PC-9 (cell line): Measurements from ENCODE around the gene SEPTIN6. TPM values are rescaled to one million over a fixed set of nuclear protein-coding genes. Genes with fewer than 3 reads are reported as not detected.
A peak's percentile ranks its signal among the peaks of the same experiment; 100 is the strongest.

Experiments
- BruUV-seq: library from RNA; stranded (reverse); fragments of 400-500 nt; replicated peaks from 2 replicates; lab custom pipeline; 2021; lab: Mats Ljungman, UMichigan
- CTCF ChIA-PET: fragments of 300-600 bp; sonication (Branson Sonifier 250); formaldehyde crosslinking; loops from one replicate; lab custom pipeline; 2022; ENCODE audit warnings: antibody characterized with exemption; lab: Charles Lee
- POLR2A ChIA-PET: fragments of 300-600 bp; sonication (Branson Sonifier 250); formaldehyde crosslinking; loops from one replicate; lab custom pipeline; 2022; ENCODE audit warnings: antibody characterized with exemption; ENCODE audit not compliant: unreplicated experiment; lab: Charles Lee
- DNase-seq, 2 experiments: peaks; one replicate each; pipeline versions ENCODE4 v3.0.0 to v3.0.0-alpha.2; 2015 to 2022; ENCODE audit warnings: mixed read lengths in 1 of 2
- H2AFZ ChIP-seq: fragments of 200-600 bp; sonication (generic); 2 replicates; pipeline ENCODE4 v1.8.1; 2017; ENCODE audit warnings: antibody characterized with exemption
- H3F3A ChIP-seq: fragments of 200-600 bp; sonication (generic); 2 replicates; pipeline ENCODE4 v1.8.1; 2017; ENCODE audit warnings: antibody characterized with exemption, mild to moderate bottlenecking, low read depth; ENCODE audit not compliant: insufficient read depth
- H3K27ac ChIP-seq: fragments of 200-600 bp; sonication (generic); 2 replicates; pipeline ENCODE4 v1.6.1; 2016; ENCODE audit warnings: mixed run types
- H3K27me3 ChIP-seq: fragments of 200-600 bp; sonication (generic); 2 replicates; pipeline ENCODE4 v1.6.1; 2016; ENCODE audit warnings: low read depth, mixed run types; ENCODE audit not compliant: insufficient read depth
- H3K36me3 ChIP-seq: fragments of 200-600 bp; sonication (generic); 2 replicates; pipeline ENCODE4 v1.6.1; 2016; ENCODE audit warnings: low read depth, mixed run types
- H3K4me1 ChIP-seq: fragments of 200-600 bp; sonication (generic); replicated peaks from 2 replicates; pipeline ENCODE4 v1.6.1; 2016; ENCODE audit warnings: mixed run types; ENCODE audit not compliant: insufficient read depth
- H3K4me2 ChIP-seq: fragments of 200-600 bp; sonication (generic); 2 replicates; pipeline ENCODE4 v1.6.1; 2017; ENCODE audit warnings: mixed run types
- H3K4me3 ChIP-seq: fragments of 200-600 bp; sonication (generic); 2 replicates; pipeline ENCODE4 v1.6.1; 2016; ENCODE audit warnings: mixed run types
- H3K79me2 ChIP-seq: fragments of 200-600 bp; sonication (generic); 2 replicates; pipeline ENCODE4 v1.6.1; 2017; ENCODE audit warnings: low read depth, mixed run types
- H3K9me2 ChIP-seq: fragments of 200-600 bp; sonication (generic); 2 replicates; pipeline ENCODE4 v1.8.1; 2017; ENCODE audit warnings: mild to moderate bottlenecking; ENCODE audit not compliant: insufficient read depth
- H3K9me3 ChIP-seq: fragments of 200-600 bp; sonication (generic); 2 replicates; pipeline ENCODE4 v1.8.1; 2016; ENCODE audit warnings: low read depth; ENCODE audit not compliant: insufficient read depth
- H4K20me1 ChIP-seq: fragments of 200-600 bp; sonication (generic); 2 replicates; pipeline ENCODE4 v1.8.1; 2017; ENCODE audit not compliant: insufficient read depth
- EZH2 ChIP-seq: fragments of 200-600 bp; sonication (generic); IDR thresholded peaks from 2 replicates; pipeline ENCODE4 v1.8.0; 2017; ENCODE audit warnings: antibody characterized with exemption, low read depth
- intact Hi-C: fragments of 100-400 bp; cut with micrococcal nuclease; formaldehyde crosslinking; loops from one replicate; pipeline ENCODE4 v1.10.0; 2022; ENCODE audit not compliant: unreplicated experiment
- total RNA-seq: library from RNA; stranded (reverse); gene quantifications from 2 replicates; pipeline ENCODE4 v1.2.3, GENCODE V29; 2021
- TF ChIP-seq, protein P1 (sequence below): fragments of 200-600 bp; sonication (generic); conservative IDR thresholded peaks from 2 replicates; pipeline ENCODE4 v1.6.1; 2017; ENCODE audit warnings: mixed run types, antibody characterized with exemption, mild to moderate bottlenecking, moderate library complexity

The SEPTIN6 gene
- total RNA-seq, 1 experiment from 2014 or later, result 43.7 TPM

DNA sequence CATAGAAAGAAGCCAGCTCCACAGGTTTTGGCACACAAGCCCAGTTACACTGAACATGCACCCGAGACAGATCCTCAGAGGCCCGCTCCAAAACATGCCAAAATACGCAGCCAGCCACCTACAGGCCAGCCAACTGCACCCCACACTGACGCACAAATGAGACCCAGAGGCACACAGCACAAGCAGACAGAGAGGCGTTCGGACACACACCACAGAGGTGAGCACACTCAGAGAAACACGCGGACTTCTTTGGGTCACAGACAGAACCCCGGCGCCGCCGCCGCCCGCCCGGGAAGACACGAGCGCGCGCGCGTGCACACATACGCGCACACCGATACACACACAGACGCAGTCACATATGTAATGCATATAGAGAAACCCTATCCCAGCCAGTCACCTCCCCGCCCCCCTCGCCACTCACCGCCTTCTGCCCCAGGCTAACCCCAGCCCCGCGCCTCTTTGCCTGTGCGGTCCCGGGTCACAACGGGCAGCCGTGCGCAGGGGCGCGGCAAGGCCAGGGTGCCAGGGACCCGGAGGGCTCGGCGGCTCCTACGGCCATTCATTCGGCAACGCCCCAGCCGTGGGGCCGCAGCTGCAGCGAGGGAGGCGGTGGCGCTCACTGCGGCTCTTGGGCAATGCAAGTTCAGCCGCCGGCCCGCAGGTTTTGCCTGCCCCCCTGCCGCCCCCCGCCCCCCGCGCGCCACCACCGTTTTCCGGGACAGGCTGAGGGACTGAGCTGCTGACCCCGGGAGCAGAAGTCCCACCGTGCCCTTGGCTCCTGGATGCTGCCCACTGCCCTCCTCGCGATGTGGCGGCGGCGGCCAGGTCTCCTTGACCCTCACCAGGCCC, 553 bp downstream of the SEPTIN6 start:
- no TSS peak for BruUV-seq
- H3K9me2 ChIP-seq, result no peaks in the 10 kb centered on the region
- no peaks in the 10 kb centered on the region for H3K27me3 ChIP-seq
- no peaks in the 10 kb centered on the region for H3K79me2 ChIP-seq
- CTCF ChIA-PET, result interaction anchor here (0.6 to 1.1 kb wide), 4 partner anchors 27 to 82 kb away, joined by 3 to 13 read pairs (median 4); no protein-coding TSS in a partner anchor
- POLR2A ChIA-PET, result interaction anchor here (0.7 to 1.0 kb wide), 3 partner anchors 31 to 99 kb away, joined by 3 to 13 read pairs (median 3); partner anchors contain the start of genes RPL39 and SOWAHD
- TF ChIP-seq, protein P1, sequence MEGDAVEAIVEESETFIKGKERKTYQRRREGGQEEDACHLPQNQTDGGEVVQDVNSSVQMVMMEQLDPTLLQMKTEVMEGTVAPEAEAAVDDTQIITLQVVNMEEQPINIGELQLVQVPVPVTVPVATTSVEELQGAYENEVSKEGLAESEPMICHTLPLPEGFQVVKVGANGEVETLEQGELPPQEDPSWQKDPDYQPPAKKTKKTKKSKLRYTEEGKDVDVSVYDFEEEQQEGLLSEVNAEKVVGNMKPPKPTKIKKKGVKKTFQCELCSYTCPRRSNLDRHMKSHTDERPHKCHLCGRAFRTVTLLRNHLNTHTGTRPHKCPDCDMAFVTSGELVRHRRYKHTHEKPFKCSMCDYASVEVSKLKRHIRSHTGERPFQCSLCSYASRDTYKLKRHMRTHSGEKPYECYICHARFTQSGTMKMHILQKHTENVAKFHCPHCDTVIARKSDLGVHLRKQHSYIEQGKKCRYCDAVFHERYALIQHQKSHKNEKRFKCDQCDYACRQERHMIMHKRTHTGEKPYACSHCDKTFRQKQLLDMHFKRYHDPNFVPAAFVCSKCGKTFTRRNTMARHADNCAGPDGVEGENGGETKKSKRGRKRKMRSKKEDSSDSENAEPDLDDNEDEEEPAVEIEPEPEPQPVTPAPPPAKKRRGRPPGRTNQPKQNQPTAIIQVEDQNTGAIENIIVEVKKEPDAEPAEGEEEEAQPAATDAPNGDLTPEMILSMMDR, result no peak
- no peak for TF ChIP-seq EZH2
- H3K4me3 ChIP-seq, result peak overlapping the region; percentile 81
- H3K9me3 ChIP-seq, result no peaks in the 10 kb centered on the region
- H3K27ac ChIP-seq, result no peak overlapping the region
- intact Hi-C loops, result loop anchor here (2.0 to 10.0 kb wide), 4 partner anchors 38 to 192 kb away; partner anchors contain the start of genes NKRF and UBE2A
- H3K36me3 ChIP-seq, result no peaks in the 10 kb centered on the region
- DNase-seq, result peak in 1 of 2 experiments; percentile 50
- H4K20me1 ChIP-seq, result no peaks in the 10 kb centered on the region
- H3K4me1 ChIP-seq, result peaks cover 13% of the 10 kb centered on the region
- H2AFZ ChIP-seq, result peak overlapping the region; percentile 92
- H3K4me2 ChIP-seq, result peak overlapping the region; percentile 90
- no peaks in the 10 kb centered on the region for H3F3A ChIP-seq

DNA sequence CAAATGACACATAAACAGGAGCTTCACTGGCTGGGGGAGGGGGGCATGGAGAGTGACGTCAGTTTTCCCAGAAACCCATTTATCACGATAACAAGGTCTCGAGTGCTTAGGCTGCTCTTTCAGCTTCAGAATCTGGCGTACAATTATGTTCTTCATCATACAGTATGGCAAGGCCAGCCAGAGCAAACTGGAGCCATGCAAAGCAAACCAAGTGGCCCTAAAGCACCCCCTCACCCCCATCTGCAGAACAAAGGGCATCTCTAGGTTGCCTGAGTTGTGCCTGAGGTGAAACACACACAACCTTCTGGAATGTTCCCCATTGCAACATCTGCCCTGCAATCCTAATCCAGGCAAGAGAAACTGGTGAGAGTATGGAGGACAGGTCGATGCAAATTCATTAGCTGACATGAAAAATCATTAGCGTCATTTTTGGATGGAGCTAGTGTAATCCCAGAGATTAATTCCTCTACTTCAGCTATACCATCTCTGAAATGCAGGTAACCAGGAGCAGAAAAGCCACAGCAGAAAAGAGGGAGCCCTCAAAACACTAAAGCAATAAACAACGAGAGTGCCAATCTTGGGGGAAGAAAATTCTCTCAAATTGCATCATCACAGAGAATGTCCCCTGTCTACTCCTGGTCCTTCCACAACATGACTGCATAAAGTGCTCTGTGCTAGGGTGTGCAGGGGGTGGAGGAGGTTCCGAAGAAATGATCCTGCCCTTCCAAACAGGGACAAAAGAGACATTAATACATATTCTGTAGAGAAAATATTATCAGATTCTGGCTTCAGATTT, 1.8 kb downstream of the SEPTIN6 start:
- no TSS peak for BruUV-seq
- H3K36me3 ChIP-seq, result no peaks in the 10 kb centered on the region
- no peaks in the 10 kb centered on the region for H3K9me2 ChIP-seq
- ChIA-PET CTCF (interaction anchor here (0.5 to 0.6 kb wide), 3 partner anchors 26 to 91 kb away, joined by 3 to 10 read pairs (median 7); no protein-coding TSS in a partner anchor), POLR2A (interaction anchor here (0.6 kb wide), 1 partner anchor 59 kb away, joined by 5 read pairs; no protein-coding TSS in a partner anchor)
- H3K79me2 ChIP-seq, result no peaks in the 10 kb centered on the region
- H3F3A ChIP-seq, result no peaks in the 10 kb centered on the region
- H3K27ac ChIP-seq, result no peak overlapping the region
- H3K4me1 ChIP-seq, result peaks cover 13% of the 10 kb centered on the region
- no peak overlapping the region for H2AFZ ChIP-seq
- TF ChIP-seq, protein P1, result no peak
- TF ChIP-seq EZH2, result no peak
- DNase-seq, result no peak
- H3K4me3 ChIP-seq, result peak overlapping the region; percentile 81; the same call in 1 of the 2 replicates
- peak overlapping the region; percentile 90 for H3K4me2 ChIP-seq
- no peaks in the 10 kb centered on the region for H4K20me1 ChIP-seq
- intact Hi-C loops, result loop anchor here (5.0 to 10.0 kb wide), 3 partner anchors 86 to 194 kb away; partner anchors contain the start of genes NKRF and UBE2A
- no peaks in the 10 kb centered on the region for H3K27me3 ChIP-seq
- no peaks in the 10 kb centered on the region for H3K9me3 ChIP-seq

DNA sequence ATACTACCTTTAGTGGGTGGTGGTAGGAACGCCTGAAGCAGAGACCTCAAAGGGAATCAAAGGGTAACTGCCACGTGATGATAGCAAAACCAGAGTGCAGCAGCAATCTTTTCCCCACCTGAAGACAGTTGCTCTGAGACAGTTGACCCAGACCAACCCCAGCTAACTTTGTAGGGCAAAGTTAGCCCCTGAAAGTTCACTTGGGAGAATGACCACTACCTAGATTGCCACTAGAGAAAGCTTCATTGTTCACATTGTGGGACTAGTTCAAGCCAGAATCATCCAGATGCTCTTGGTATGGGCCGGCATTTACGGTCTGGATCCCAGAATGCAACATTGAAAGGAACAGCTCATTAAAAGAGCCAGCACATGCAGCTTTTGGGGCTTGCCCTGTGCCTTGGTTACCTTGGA, 4.1 kb downstream of the SEPTIN6 start:
- no peak overlapping the region for H3K27ac ChIP-seq
- no peaks in the 10 kb centered on the region for H3K9me2 ChIP-seq
- H3K9me3 ChIP-seq, result no peaks in the 10 kb centered on the region
- ChIA-PET POLR2A (interaction anchor here (0.6 kb wide), 1 partner anchor 98 kb away, joined by 3 read pairs; no protein-coding TSS in a partner anchor), CTCF (no interaction called here)
- H3K36me3 ChIP-seq, result no peaks in the 10 kb centered on the region
- H3F3A ChIP-seq, result no peaks in the 10 kb centered on the region
- no peak overlapping the region for H2AFZ ChIP-seq
- DNase-seq, result no peak
- BruUV-seq, result no TSS peak
- H3K4me3 ChIP-seq, result no peak overlapping the region
- no peak overlapping the region for H3K4me2 ChIP-seq
- no peaks in the 10 kb centered on the region for H3K79me2 ChIP-seq
- intact Hi-C loops, result no loop called here
- TF ChIP-seq, protein P1, result no peak
- no peak for TF ChIP-seq EZH2
- H3K4me1 ChIP-seq, result peaks cover 13% of the 10 kb centered on the region
- H4K20me1 ChIP-seq, result no peaks in the 10 kb centered on the region
- H3K27me3 ChIP-seq, result no peaks in the 10 kb centered on the region
